HepG2 (cell line): ENCODE data around the gene OR10J5.

Source experiments
- CCDC6 ChIP-seq: sonication (generic); formaldehyde crosslinking; IDR thresholded peaks from 2 replicates; pipeline ENCODE4 v1.8.1; 2022; ENCODE audit warnings: mild to moderate bottlenecking, missing genetic modification reagents, moderate library complexity
- CTCF ChIP-seq: sonication (generic); formaldehyde crosslinking; IDR thresholded peaks from 2 replicates; pipeline ENCODE4 v1.5.0; 2020; ENCODE audit warnings: mild to moderate bottlenecking, missing genetic modification reagents, moderate library complexity
- EP300 ChIP-seq, 3 experiments: sonication (generic) in 1 of 3; formaldehyde crosslinking in 1 of 3; IDR thresholded peaks; 2 replicates each; pipeline versions ENCODE4 v1.5.1 to v1.6.1; 2011 to 2020; ENCODE audit warnings: low read depth in 2 of 3, low read length in 2 of 3, borderline replicate concordance in 1 of 3, improper control_type of control experiment in 1 of 3, mild to moderate bottlenecking in 1 of 3, missing genetic modification reagents in 1 of 3, moderate library complexity in 1 of 3
- EZH2 ChIP-seq: conservative IDR thresholded peaks from 2 replicates; pipeline ENCODE4 v1.6.1; 2012; ENCODE audit warnings: mild to moderate bottlenecking, low read depth, low read length, moderate library complexity
- PHF8 ChIP-seq: sonication (generic); formaldehyde crosslinking; IDR thresholded peaks from 2 replicates; pipeline ENCODE4 v1.5.0; 2020; ENCODE audit warnings: missing genetic modification reagents
- POLR2A ChIP-seq, 2 experiments: IDR thresholded peaks; 2 replicates each; pipeline ENCODE4 v1.6.1; 2011; ENCODE audit warnings: low read depth in 2 of 2, low read length in 2 of 2, mild to moderate bottlenecking in 1 of 2, moderate library complexity in 1 of 2; ENCODE audit not compliant: insufficient read depth in 1 of 2
- POLR2AphosphoS5 ChIP-seq: IDR thresholded peaks from 2 replicates; pipeline ENCODE4 v1.6.1; 2012; ENCODE audit warnings: low read depth, low read length
- PREB ChIP-seq: sonication (generic); formaldehyde crosslinking; IDR thresholded peaks from 2 replicates; pipeline ENCODE4 v1.4.0; 2020; ENCODE audit warnings: missing genetic modification reagents
- RELA ChIP-seq: sonication (generic); formaldehyde crosslinking; IDR thresholded peaks from 2 replicates; pipeline ENCODE4 v1.4.0; 2020; ENCODE audit warnings: missing genetic modification reagents
- TCF7L2 ChIP-seq: IDR thresholded peaks from 2 replicates; pipeline ENCODE4 v1.6.1; 2011; ENCODE audit warnings: mild to moderate bottlenecking, low read depth, low read length, moderate library complexity
- THAP8 ChIP-seq: sonication (generic); formaldehyde crosslinking; IDR thresholded peaks from 2 replicates; pipeline ENCODE4 v1.5.1; 2020; ENCODE audit warnings: missing genetic modification reagents, mild to moderate bottlenecking, borderline replicate concordance
- ZBTB43 ChIP-seq: sonication (generic); formaldehyde crosslinking; conservative IDR thresholded peaks from 2 replicates; pipeline ENCODE4 v1.4.0; 2020; ENCODE audit warnings: missing genetic modification reagents
- ZNF234 ChIP-seq: sonication (generic); formaldehyde crosslinking; conservative IDR thresholded peaks from 2 replicates; pipeline ENCODE4 v1.5.1; 2020; ENCODE audit warnings: mild to moderate bottlenecking, missing genetic modification reagents

GRCh38 chr1:159560599-159560998 lies 24.8 kb upstream of the OR10J5 start:
- no peak for TF ChIP-seq TCF7L2
- TF ChIP-seq POLR2AphosphoS5: no peak
- TF ChIP-seq RELA (CRISPR knock-in tag): no peak
- TF ChIP-seq CTCF (CRISPR knock-in tag): no peak
- TF ChIP-seq CCDC6: no peak
- TF ChIP-seq EZH2: no peak
- TF ChIP-seq POLR2A (IDR thresholded peaks at IDR 0.05; ENCODE audit: insufficient read depth in 1 of 2, low read depth in 2 of 2, low read length in 2 of 2): no peak
- no peak for TF ChIP-seq PREB (CRISPR knock-in tag)
- TF ChIP-seq ZBTB43 (CRISPR knock-in tag): no peak
- TF ChIP-seq THAP8 (CRISPR knock-in tag): no peak
- no peak for TF ChIP-seq EP300 (IDR thresholded peaks at IDR 0.05; ENCODE audit: low read depth in 2 of 2, low read length in 2 of 2)
- TF ChIP-seq EP300 (CRISPR knock-in tag; IDR thresholded peaks at IDR 0.05; ENCODE audit: borderline replicate concordance): no peak
- TF ChIP-seq ZNF234 (CRISPR knock-in tag): no peak
- TF ChIP-seq PHF8: no peak
